ENCODE data around the gene PRKG1. TPM values are rescaled to one million over a fixed set of nuclear protein-coding genes. Genes with fewer than 3 reads are reported as not detected.
"Not testable (repeated sequence)": the region's sequence is repeated elsewhere in the genome, so short reads cannot be mapped to it uniquely, and the experiment has no call there.

Gene PRKG1
- total RNA-seq, 2 experiments from 2014 or later, result not detected

- CTCF ChIA-PET, result no interaction called here
- Mint-ChIP-seq H3K9me3 (ENCODE audit: low read depth) (no peaks in the 10 kb centered on the region), H3K4me1 (no peaks in the 10 kb centered on the region), H3K27ac (no peak overlapping the region), H3K36me3 (no peaks in the 10 kb centered on the region), H3K4me3 (no peak overlapping the region), H3K27me3 (no peaks in the 10 kb centered on the region)
- no peak for ATAC-seq
- DNase-seq, result no peak
Observed at GRCh38 chr10:51178634-51179033, 104.3 kb downstream of the PRKG1 start.

- Mint-ChIP-seq H3K36me3 (no peaks in the 10 kb centered on the region), H3K4me1 (no peaks in the 10 kb centered on the region), H3K27me3 (no peaks in the 10 kb centered on the region), H3K4me3 (no peak overlapping the region), H3K9me3 (ENCODE audit: low read depth) (no peaks in the 10 kb centered on the region), H3K27ac (no peak overlapping the region)
- DNase-seq (no peak), ATAC-seq (no peak)
- CTCF ChIA-PET, result no interaction called here
Observed at GRCh38 chr10:51180141-51180540, 105.9 kb downstream of the PRKG1 start.

GRCh38 chr10:51183783-51184182 lies 109.5 kb downstream of the PRKG1 start:
- Mint-ChIP-seq H3K4me3 (no peak overlapping the region), H3K36me3 (no peaks in the 10 kb centered on the region), H3K27ac (no peak overlapping the region), H3K27me3 (no peaks in the 10 kb centered on the region), H3K9me3 (ENCODE audit: low read depth) (no peaks in the 10 kb centered on the region), H3K4me1 (no peaks in the 10 kb centered on the region)
- no peak for ATAC-seq
- DNase-seq, result no peak
- CTCF ChIA-PET, result no interaction called here

- Mint-ChIP-seq H3K27ac (no peak overlapping the region), H3K36me3 (no peaks in the 10 kb centered on the region), H3K4me3 (no peak overlapping the region), H3K27me3 (no peaks in the 10 kb centered on the region), H3K4me1 (no peaks in the 10 kb centered on the region), H3K9me3 (ENCODE audit: low read depth) (no peaks in the 10 kb centered on the region)
- CTCF ChIA-PET, result no interaction called here
- DNase-seq (no peak), ATAC-seq (no peak)
Observed at GRCh38 chr10:51186361-51186760, 112.1 kb downstream of the PRKG1 start.

- DNase-seq (no peak), ATAC-seq (no peak)
- CTCF ChIA-PET, result no interaction called here
- no peaks in the 10 kb centered on the region for H3K36me3 Mint-ChIP-seq
- no peaks in the 10 kb centered on the region for H3K4me1 Mint-ChIP-seq
- H3K27me3 Mint-ChIP-seq, result no peaks in the 10 kb centered on the region
- H3K9me3 Mint-ChIP-seq (ENCODE audit: low read depth), result no peaks in the 10 kb centered on the region
- no peak overlapping the region for H3K27ac Mint-ChIP-seq
- no peak overlapping the region for H3K4me3 Mint-ChIP-seq
Observed at GRCh38 chr10:51188008-51188407, 113.7 kb downstream of the PRKG1 start.

- Mint-ChIP-seq H3K36me3 (no peaks in the 10 kb centered on the region), H3K9me3 (ENCODE audit: low read depth) (no peaks in the 10 kb centered on the region), H3K4me1 (no peaks in the 10 kb centered on the region), H3K27ac (no peak overlapping the region), H3K4me3 (no peak overlapping the region), H3K27me3 (no peaks in the 10 kb centered on the region)
- DNase-seq (no peak), ATAC-seq (no peak)
- CTCF ChIA-PET, result no interaction called here
Observed at GRCh38 chr10:51188866-51189265, 114.6 kb downstream of the PRKG1 start.

- no peak for DNase-seq
- ATAC-seq, result no peak
- Mint-ChIP-seq H3K4me1 (no peaks in the 10 kb centered on the region), H3K36me3 (no peaks in the 10 kb centered on the region), H3K4me3 (no peak overlapping the region), H3K27ac (no peak overlapping the region), H3K27me3 (no peaks in the 10 kb centered on the region), H3K9me3 (ENCODE audit: low read depth) (no peaks in the 10 kb centered on the region)
- CTCF ChIA-PET, result no interaction called here
Observed at GRCh38 chr10:51196508-51197175, 122.4 kb downstream of the PRKG1 start.

- Mint-ChIP-seq H3K9me3 (ENCODE audit: low read depth) (no peaks in the 10 kb centered on the region), H3K27me3 (no peaks in the 10 kb centered on the region), H3K27ac (no peak overlapping the region), H3K36me3 (no peaks in the 10 kb centered on the region), H3K4me1 (no peaks in the 10 kb centered on the region), H3K4me3 (no peak overlapping the region)
- CTCF ChIA-PET, result no interaction called here
- DNase-seq, result no peak
- ATAC-seq, result no peak
Observed at GRCh38 chr10:51198170-51198569, 123.9 kb downstream of the PRKG1 start.

GRCh38 chr10:51201947-51202346 lies 127.7 kb downstream of the PRKG1 start:
- Mint-ChIP-seq H3K4me3 (no peak overlapping the region), H3K4me1 (no peaks in the 10 kb centered on the region), H3K9me3 (ENCODE audit: low read depth) (no peaks in the 10 kb centered on the region), H3K36me3 (no peaks in the 10 kb centered on the region), H3K27ac (no peak overlapping the region), H3K27me3 (no peaks in the 10 kb centered on the region)
- ATAC-seq (no peak), DNase-seq (no peak)
- CTCF ChIA-PET, result no interaction called here

GRCh38 chr10:51203359-51203758 lies 129.1 kb downstream of the PRKG1 start:
- DNase-seq (no peak), ATAC-seq (no peak)
- Mint-ChIP-seq H3K4me3 (no peak overlapping the region), H3K4me1 (no peaks in the 10 kb centered on the region), H3K9me3 (ENCODE audit: low read depth) (no peaks in the 10 kb centered on the region), H3K36me3 (no peaks in the 10 kb centered on the region), H3K27ac (no peak overlapping the region), H3K27me3 (no peaks in the 10 kb centered on the region)
- CTCF ChIA-PET, result no interaction called here

- no peak for ATAC-seq
- H3K4me3 Mint-ChIP-seq, result no peak overlapping the region
- no peaks in the 10 kb centered on the region for H3K36me3 Mint-ChIP-seq
- H3K27ac Mint-ChIP-seq, result no peak overlapping the region
- H3K27me3 Mint-ChIP-seq, result no peaks in the 10 kb centered on the region
- CTCF ChIA-PET, result no interaction called here
- DNase-seq, result no peak
- no peaks in the 10 kb centered on the region for H3K9me3 Mint-ChIP-seq (ENCODE audit: low read depth)
- H3K4me1 Mint-ChIP-seq, result no peaks in the 10 kb centered on the region
Observed at GRCh38 chr10:51204066-51204465, 129.8 kb downstream of the PRKG1 start.

GRCh38 chr10:51204701-51205100 lies 130.4 kb downstream of the PRKG1 start:
- Mint-ChIP-seq H3K27ac (no peak overlapping the region), H3K36me3 (no peaks in the 10 kb centered on the region), H3K9me3 (ENCODE audit: low read depth) (no peaks in the 10 kb centered on the region), H3K4me1 (no peaks in the 10 kb centered on the region), H3K4me3 (no peak overlapping the region), H3K27me3 (no peaks in the 10 kb centered on the region)
- no peak for ATAC-seq
- DNase-seq, result no peak
- CTCF ChIA-PET, result no interaction called here

GRCh38 chr10:51206500-51206899 lies 132.2 kb downstream of the PRKG1 start:
- no peak for ATAC-seq
- DNase-seq, result no peak
- Mint-ChIP-seq H3K4me1 (no peaks in the 10 kb centered on the region), H3K36me3 (no peaks in the 10 kb centered on the region), H3K4me3 (no peak overlapping the region), H3K27ac (no peak overlapping the region), H3K27me3 (no peaks in the 10 kb centered on the region), H3K9me3 (ENCODE audit: low read depth) (no peaks in the 10 kb centered on the region)
- CTCF ChIA-PET, result no interaction called here

GRCh38 chr10:51212937-51213336 lies 138.7 kb downstream of the PRKG1 start:
- H3K36me3 Mint-ChIP-seq; H3K4me3 Mint-ChIP-seq; ATAC-seq; H3K27me3 Mint-ChIP-seq; DNase-seq; H3K9me3 Mint-ChIP-seq (ENCODE audit: low read depth); H3K4me1 Mint-ChIP-seq; H3K27ac Mint-ChIP-seq; CTCF ChIA-PET: not testable (repeated sequence)

Measured in activated CD8-positive, alpha-beta memory T cell treated with anti-CD3 and anti-CD28 coated beads, Interleukin-2, amount 10 ng/mL, durations not matched to agents 7 days and 5 days (primary cell).